ENCODE measurements around the gene UNC119. TPM values are rescaled to one million over a fixed set of nuclear protein-coding genes. Genes with fewer than 3 reads are reported as not detected.

UNC119 gene
- polyA plus RNA-seq, 2 of the 4 experiments (the other 2 are of a cell fraction), result 27.8 to 50.5 TPM

- TF ChIP-seq KDM5A (IDR thresholded peaks at IDR 0.05) (no peak), CHD2 (IDR thresholded peaks at IDR 0.05; ENCODE audit: low read length, partially characterized antibody) (no peak), TFCP2L1 (CRISPR knock-in tag; IDR thresholded peaks at IDR 0.05) (no peak), MAFK (IDR thresholded peaks at IDR 0.05; ENCODE audit: partially characterized antibody) (no peak), JUN (IDR thresholded peaks at IDR 0.05) (no peak), HES2 (IDR thresholded peaks at IDR 0.05) (no peak), HDAC2 (IDR thresholded peaks at IDR 0.05) (no peak), CEBPB (IDR thresholded peaks at IDR 0.05) (no peak), ZSCAN20 (CRISPR knock-in tag; IDR thresholded peaks at IDR 0.05) (no peak), HOXA7 (CRISPR knock-in tag; IDR thresholded peaks at IDR 0.05) (no peak), CBX8 (IDR thresholded peaks at IDR 0.05) (no peak), EHF (CRISPR knock-in tag; IDR thresholded peaks at IDR 0.05) (no peak), MAZ (IDR thresholded peaks at IDR 0.05; ENCODE audit: borderline replicate concordance, low read depth, low read length) (no peak)
- TF ChIP-seq, protein P1, sequence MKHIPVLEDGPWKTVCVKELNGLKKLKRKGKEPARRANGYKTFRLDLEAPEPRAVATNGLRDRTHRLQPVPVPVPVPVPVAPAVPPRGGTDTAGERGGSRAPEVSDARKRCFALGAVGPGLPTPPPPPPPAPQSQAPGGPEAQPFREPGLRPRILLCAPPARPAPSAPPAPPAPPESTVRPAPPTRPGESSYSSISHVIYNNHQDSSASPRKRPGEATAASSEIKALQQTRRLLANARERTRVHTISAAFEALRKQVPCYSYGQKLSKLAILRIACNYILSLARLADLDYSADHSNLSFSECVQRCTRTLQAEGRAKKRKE (CRISPR knock-in tag; IDR thresholded peaks at IDR 0.05; ENCODE audit: low read depth), result no peak
- TF ChIP-seq, protein P2, sequence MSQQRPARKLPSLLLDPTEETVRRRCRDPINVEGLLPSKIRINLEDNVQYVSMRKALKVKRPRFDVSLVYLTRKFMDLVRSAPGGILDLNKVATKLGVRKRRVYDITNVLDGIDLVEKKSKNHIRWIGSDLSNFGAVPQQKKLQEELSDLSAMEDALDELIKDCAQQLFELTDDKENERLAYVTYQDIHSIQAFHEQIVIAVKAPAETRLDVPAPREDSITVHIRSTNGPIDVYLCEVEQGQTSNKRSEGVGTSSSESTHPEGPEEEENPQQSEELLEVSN (IDR thresholded peaks at IDR 0.05; ENCODE audit: borderline replicate concordance, low read depth), result no peak
- TF ChIP-seq, protein P3, sequence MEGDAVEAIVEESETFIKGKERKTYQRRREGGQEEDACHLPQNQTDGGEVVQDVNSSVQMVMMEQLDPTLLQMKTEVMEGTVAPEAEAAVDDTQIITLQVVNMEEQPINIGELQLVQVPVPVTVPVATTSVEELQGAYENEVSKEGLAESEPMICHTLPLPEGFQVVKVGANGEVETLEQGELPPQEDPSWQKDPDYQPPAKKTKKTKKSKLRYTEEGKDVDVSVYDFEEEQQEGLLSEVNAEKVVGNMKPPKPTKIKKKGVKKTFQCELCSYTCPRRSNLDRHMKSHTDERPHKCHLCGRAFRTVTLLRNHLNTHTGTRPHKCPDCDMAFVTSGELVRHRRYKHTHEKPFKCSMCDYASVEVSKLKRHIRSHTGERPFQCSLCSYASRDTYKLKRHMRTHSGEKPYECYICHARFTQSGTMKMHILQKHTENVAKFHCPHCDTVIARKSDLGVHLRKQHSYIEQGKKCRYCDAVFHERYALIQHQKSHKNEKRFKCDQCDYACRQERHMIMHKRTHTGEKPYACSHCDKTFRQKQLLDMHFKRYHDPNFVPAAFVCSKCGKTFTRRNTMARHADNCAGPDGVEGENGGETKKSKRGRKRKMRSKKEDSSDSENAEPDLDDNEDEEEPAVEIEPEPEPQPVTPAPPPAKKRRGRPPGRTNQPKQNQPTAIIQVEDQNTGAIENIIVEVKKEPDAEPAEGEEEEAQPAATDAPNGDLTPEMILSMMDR (IDR thresholded peaks at IDR 0.05), result no peak
- H3K9me3 ChIP-seq, result no peaks in the 10 kb centered on the region
- ChIA-PET CTCF (interaction anchor here (0.9 to 12.8 kb wide), 10 partner anchors 15 to 139 kb away, joined by 3 to 188 read pairs (median 6); partner anchors contain the start of genes PIGS and RSKR), POLR2A (no interaction called here)
- FAIRE-seq (no peak), ATAC-seq (no peak), DNase-seq (ENCODE audit: low read depth in 1 of 2, low spot score in 1 of 2) (no peak)
- H3K4me3 ChIP-seq, result no peak overlapping the region
- H3K27ac ChIP-seq, result no peak overlapping the region
- H3K4me1 ChIP-seq, result no peaks in the 10 kb centered on the region; the same call in 2 of the 3 replicates
- 72% methylated on average over 6 of the region's 6 CpGs for WGBS (ENCODE audit: missing lambda C conversion rate)
- no peak overlapping the region for H3K4me2 ChIP-seq
These were observed 6.5 kb downstream of the UNC119 start for GRCh38 chr17:28545787-28546415.

GRCh38 chr17:28545141-28545503 lies 7.3 kb downstream of the UNC119 start:
- ChIA-PET POLR2A (no interaction called here), CTCF (interaction anchor here (0.8 to 12.8 kb wide), 4 partner anchors 9 to 86 kb away, joined by 3 to 188 read pairs (median 74); no protein-coding TSS in a partner anchor)
- no peak for TF ChIP-seq ZNF302 (CRISPR knock-in tag; IDR thresholded peaks at IDR 0.05)
- TF ChIP-seq, protein P4, sequence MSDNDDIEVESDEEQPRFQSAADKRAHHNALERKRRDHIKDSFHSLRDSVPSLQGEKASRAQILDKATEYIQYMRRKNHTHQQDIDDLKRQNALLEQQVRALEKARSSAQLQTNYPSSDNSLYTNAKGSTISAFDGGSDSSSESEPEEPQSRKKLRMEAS (IDR thresholded peaks at IDR 0.05), result no peak
- TF ChIP-seq KDM1A (IDR thresholded peaks at IDR 0.05; ENCODE audit: low read depth), result peak; percentile 53; the same call in 1 of the 2 replicates
- no peak for TF ChIP-seq BCL3 (IDR thresholded peaks at IDR 0.05)
- TF ChIP-seq CBX2 (IDR thresholded peaks at IDR 0.05; ENCODE audit: borderline replicate concordance, low read depth), result no peak
- no peak for TF ChIP-seq GATA3 (IDR thresholded peaks at IDR 0.05; ENCODE audit: borderline replicate concordance)
- no peak for TF ChIP-seq FOSL2 (IDR thresholded peaks at IDR 0.05)
- TF ChIP-seq FOSL2 (CRISPR knock-in tag; IDR thresholded peaks at IDR 0.05), result no peak
- TF ChIP-seq HEYL (CRISPR knock-in tag; IDR thresholded peaks at IDR 0.05), result no peak
- TF ChIP-seq KDM5A (IDR thresholded peaks at IDR 0.05), result no peak
- no peak for TF ChIP-seq REST (IDR thresholded peaks at IDR 0.05)
- no peak for TF ChIP-seq POLR2AphosphoS2 (conservative IDR thresholded peaks at IDR 0.05; ENCODE audit: low read length)
- TF ChIP-seq ZFP36 (IDR thresholded peaks at IDR 0.05; ENCODE audit: borderline replicate concordance, partially characterized antibody), result peak; percentile 56
- H3K4me1 ChIP-seq, result no peaks in the 10 kb centered on the region
- FAIRE-seq (no peak), DNase-seq (ENCODE audit: low read depth in 1 of 2, low spot score in 1 of 2) (no peak), ATAC-seq (no peak)
- 36% methylated on average over 2 of the region's 2 CpGs for WGBS (ENCODE audit: missing lambda C conversion rate)
- no peak overlapping the region for H3K4me2 ChIP-seq
- no peaks in the 10 kb centered on the region for H3K9me3 ChIP-seq
- H3K27ac ChIP-seq, result no peak overlapping the region
- H3K4me3 ChIP-seq, result no peak overlapping the region
